GM23338 (cell line): ENCODE results near the gene ABCA13. TPM values are rescaled to one million over a fixed set of nuclear protein-coding genes. Genes with fewer than 3 reads are reported as not detected.

Experiments used
- ATAC-seq: fragments of 200-7000 bp; cut with Tn5 transposase; 3 replicates; pipeline ENCODE4 v1.9.1; 2020
- DNase-seq: peaks from one replicate; pipeline ENCODE4 v3.0.0-alpha.2; 2015; ENCODE audit warnings: low spot score
- H2AFZ ChIP-seq: fragments of 200-600 bp; sonication (generic); 2 replicates; pipeline ENCODE4 v1.8.0; 2016; ENCODE audit warnings: antibody characterized with exemption, mild to moderate bottlenecking, moderate library complexity
- H3F3A ChIP-seq: fragments of 200-600 bp; sonication (generic); replicated peaks from 2 replicates; pipeline ENCODE4 v1.8.0; 2017; ENCODE audit warnings: antibody characterized with exemption, mixed run types, low read depth
- H3K27ac ChIP-seq: fragments of 200-600 bp; sonication (generic); 2 replicates; pipeline ENCODE4 v1.6.1; 2016; ENCODE audit warnings: low read depth
- H3K27me3 ChIP-seq: fragments of 200-600 bp; sonication (generic); 2 replicates; pipeline ENCODE4 v1.8.0; 2016; ENCODE audit warnings: mild to moderate bottlenecking, mixed run types, moderate library complexity; ENCODE audit not compliant: insufficient read depth
- H3K36me3 ChIP-seq: fragments of 200-600 bp; sonication (generic); 2 replicates; pipeline ENCODE4 v1.8.0; 2016; ENCODE audit warnings: mild to moderate bottlenecking; ENCODE audit not compliant: insufficient read depth
- H3K4me1 ChIP-seq: fragments of 200-600 bp; sonication (generic); 2 replicates; pipeline ENCODE4 v1.8.0; 2016; ENCODE audit warnings: mild to moderate bottlenecking, moderate library complexity; ENCODE audit not compliant: insufficient read depth
- H3K4me2 ChIP-seq: fragments of 200-600 bp; sonication (generic); 2 replicates; pipeline ENCODE4 v1.7.1; 2017; ENCODE audit warnings: mixed run types
- H3K4me3 ChIP-seq: fragments of 200-600 bp; sonication (generic); 2 replicates; pipeline ENCODE4 v1.6.1; 2016; ENCODE audit warnings: mixed run types
- H3K79me2 ChIP-seq: fragments of 200-600 bp; sonication (generic); replicated peaks from 2 replicates; pipeline ENCODE4 v1.8.0; 2017; ENCODE audit warnings: mild to moderate bottlenecking; ENCODE audit not compliant: insufficient read depth
- H3K9me2 ChIP-seq: fragments of 200-600 bp; sonication (generic); 2 replicates; pipeline ENCODE4 v1.8.0; 2017; ENCODE audit not compliant: insufficient read depth
- H4K20me1 ChIP-seq: fragments of 200-600 bp; sonication (generic); replicated peaks from 2 replicates; pipeline ENCODE4 v1.8.0; 2017; ENCODE audit warnings: mild to moderate bottlenecking; ENCODE audit not compliant: insufficient read depth
- H3K27ac Mint-ChIP-seq: 2 replicates; pipeline ENCODE4 v1.8.0; 2020; ENCODE audit warnings: inconsistent platforms, mild to moderate bottlenecking, moderate library complexity, mixed read lengths
- H3K27me3 Mint-ChIP-seq: 3 replicates; pipeline ENCODE4 v1.8.0; 2022; ENCODE audit warnings: low read depth, mild to moderate bottlenecking, moderate library complexity, mixed read lengths, inconsistent platforms; ENCODE audit not compliant: insufficient read depth, poor library complexity
- H3K36me3 Mint-ChIP-seq: 3 replicates; pipeline ENCODE4 v1.8.0; 2021; ENCODE audit warnings: low read depth, mild to moderate bottlenecking, inconsistent platforms, moderate library complexity, mixed read lengths
- H3K4me1 Mint-ChIP-seq: 3 replicates; pipeline ENCODE4 v1.8.0; 2020; ENCODE audit warnings: mild to moderate bottlenecking, inconsistent platforms, mixed read lengths
- H3K4me3 Mint-ChIP-seq: 3 replicates; pipeline ENCODE4 v1.8.0; 2021; ENCODE audit warnings: moderate library complexity, mild to moderate bottlenecking, inconsistent platforms, mixed read lengths
- H3K9me3 Mint-ChIP-seq: 3 replicates; pipeline ENCODE4 v1.8.0; 2020; ENCODE audit warnings: moderate library complexity, mild to moderate bottlenecking, inconsistent platforms, mixed read lengths
- CREB1 ChIP-seq: fragments of 250-450 bp; sonication (Bioruptor Pico); IDR thresholded peaks from 2 replicates; pipeline ENCODE4 v1.5.0; 2020; ENCODE audit warnings: low read depth, mild to moderate bottlenecking, moderate library complexity
- EZH2 ChIP-seq: fragments of 200-600 bp; sonication (generic); IDR thresholded peaks from one replicate; pipeline ENCODE4 v1.8.0; 2017; ENCODE audit warnings: antibody characterized with exemption, mild to moderate bottlenecking, low read depth; ENCODE audit not compliant: unreplicated experiment
- EZH2phosphoT487 ChIP-seq: fragments of 200-600 bp; sonication (generic); IDR thresholded peaks from one replicate; pipeline ENCODE4 v1.8.1; 2018; ENCODE audit warnings: antibody characterized with exemption; ENCODE audit not compliant: unreplicated experiment
- JUNB ChIP-seq: IDR thresholded peaks from one replicate; pipeline ENCODE4 v1.6.1; 2016; ENCODE audit warnings: antibody characterized with exemption; ENCODE audit not compliant: unreplicated experiment
- NANOG ChIP-seq: IDR thresholded peaks from 2 replicates; pipeline ENCODE4 v1.6.1; 2016; ENCODE audit warnings: antibody characterized with exemption, borderline replicate concordance
- POLR2AphosphoS5 ChIP-seq: IDR thresholded peaks from 2 replicates; pipeline ENCODE4 v1.6.1; 2016; ENCODE audit warnings: antibody characterized with exemption, low read depth
- STAT1 ChIP-seq: IDR thresholded peaks from one replicate; pipeline ENCODE4 v1.6.1; 2016; ENCODE audit warnings: antibody characterized with exemption; ENCODE audit not compliant: unreplicated experiment
- ZNF114 ChIP-seq: fragments of 250-450 bp; sonication (Bioruptor Pico); IDR thresholded peaks from 2 replicates; pipeline ENCODE4 v1.5.0; 2020; ENCODE audit warnings: mild to moderate bottlenecking, moderate library complexity
- ZNF331 ChIP-seq: fragments of 250-450 bp; sonication (Bioruptor Pico); IDR thresholded peaks from 2 replicates; pipeline ENCODE4 v1.5.0; 2020; ENCODE audit warnings: low read depth, mild to moderate bottlenecking, moderate library complexity
- polyA plus RNA-seq: library from polyadenylated mRNA; unstranded; fragments of >200 nt; fragmentation: Nextera tagmentation; extraction: Ambion mirVana; gene quantifications from 2 replicates; pipeline ENCODE4 v1.2.1, GENCODE V29; 2016
- total RNA-seq: library from RNA; depleted of rRNA; stranded (reverse); fragments of >200 nt; shearing (Covaris generic); gene quantifications from 2 replicates; pipeline ENCODE4 v1.2.3, GENCODE V29; 2014
- TF ChIP-seq, protein P1 (sequence below): IDR thresholded peaks from 2 replicates; pipeline ENCODE4 v1.6.1; 2016; ENCODE audit warnings: antibody characterized with exemption
- TF ChIP-seq, protein P2 (sequence below): fragments of 250-450 bp; sonication (Bioruptor Pico); IDR thresholded peaks from 2 replicates; pipeline ENCODE4 v1.5.0; 2020; ENCODE audit warnings: mild to moderate bottlenecking, moderate library complexity
- TF ChIP-seq, protein P3 (sequence below), 2 experiments: fragments of 200-600 bp in 1 of 2; sonication (generic) in 1 of 2; conservative IDR thresholded peaks; 2 replicates each; pipeline versions ENCODE4 v1.5.1 to v1.6.1; 2016 to 2017; ENCODE audit warnings: antibody characterized with exemption in 2 of 2, low read depth in 2 of 2, mild to moderate bottlenecking in 2 of 2, moderate library complexity in 1 of 2
- TF ChIP-seq, protein P4 (sequence below): IDR thresholded peaks from one replicate; pipeline ENCODE4 v1.6.1; 2018; ENCODE audit warnings: antibody characterized with exemption; ENCODE audit not compliant: unreplicated experiment

The ABCA13 gene
- total and polyA plus RNA-seq, 2 experiments from 2014 or later = 0.21 TPM; not detected in 1

GRCh38 chr7:48237354-48237753 is 66.1 kb downstream of the ABCA13 start:
- no peaks in the 10 kb centered on the region for H3K79me2 ChIP-seq
- no peaks in the 10 kb centered on the region for H3K4me1 ChIP-seq
- Mint-ChIP-seq H3K4me1 (no peaks in the 10 kb centered on the region), H3K9me3 (peaks cover 22% of the 10 kb centered on the region), H3K4me3 (no peak overlapping the region), H3K27ac (no peak overlapping the region), H3K36me3 (peaks cover 15% of the 10 kb centered on the region), H3K27me3 (no peaks in the 10 kb centered on the region)
- H3K27me3 ChIP-seq = no peaks in the 10 kb centered on the region
- no peak overlapping the region for H3K27ac ChIP-seq
- peaks cover 5% of the 10 kb centered on the region; the same call in 1 of the 2 replicates for H3K9me2 ChIP-seq
- H2AFZ ChIP-seq = no peak overlapping the region
- no peak overlapping the region for H3K4me3 ChIP-seq
- no peaks in the 10 kb centered on the region for H4K20me1 ChIP-seq
- DNase-seq = no peak
- no peak overlapping the region for H3K4me2 ChIP-seq
- H3F3A ChIP-seq = no peaks in the 10 kb centered on the region
- no peak for ATAC-seq
- peaks cover 4% of the 10 kb centered on the region; the same call in 1 of the 2 replicates for H3K36me3 ChIP-seq
- TF ChIP-seq NANOG (no peak), JUNB (no peak), CREB1 (no peak), ZNF114 (CRISPR knock-in tag) (no peak), ZNF331 (CRISPR knock-in tag) (no peak), EZH2 (no peak), POLR2AphosphoS5 (no peak), EZH2phosphoT487 (no peak), STAT1 (no peak)
- TF ChIP-seq, protein P1, sequence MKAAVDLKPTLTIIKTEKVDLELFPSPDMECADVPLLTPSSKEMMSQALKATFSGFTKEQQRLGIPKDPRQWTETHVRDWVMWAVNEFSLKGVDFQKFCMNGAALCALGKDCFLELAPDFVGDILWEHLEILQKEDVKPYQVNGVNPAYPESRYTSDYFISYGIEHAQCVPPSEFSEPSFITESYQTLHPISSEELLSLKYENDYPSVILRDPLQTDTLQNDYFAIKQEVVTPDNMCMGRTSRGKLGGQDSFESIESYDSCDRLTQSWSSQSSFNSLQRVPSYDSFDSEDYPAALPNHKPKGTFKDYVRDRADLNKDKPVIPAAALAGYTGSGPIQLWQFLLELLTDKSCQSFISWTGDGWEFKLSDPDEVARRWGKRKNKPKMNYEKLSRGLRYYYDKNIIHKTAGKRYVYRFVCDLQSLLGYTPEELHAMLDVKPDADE = no peak
- TF ChIP-seq, protein P2, sequence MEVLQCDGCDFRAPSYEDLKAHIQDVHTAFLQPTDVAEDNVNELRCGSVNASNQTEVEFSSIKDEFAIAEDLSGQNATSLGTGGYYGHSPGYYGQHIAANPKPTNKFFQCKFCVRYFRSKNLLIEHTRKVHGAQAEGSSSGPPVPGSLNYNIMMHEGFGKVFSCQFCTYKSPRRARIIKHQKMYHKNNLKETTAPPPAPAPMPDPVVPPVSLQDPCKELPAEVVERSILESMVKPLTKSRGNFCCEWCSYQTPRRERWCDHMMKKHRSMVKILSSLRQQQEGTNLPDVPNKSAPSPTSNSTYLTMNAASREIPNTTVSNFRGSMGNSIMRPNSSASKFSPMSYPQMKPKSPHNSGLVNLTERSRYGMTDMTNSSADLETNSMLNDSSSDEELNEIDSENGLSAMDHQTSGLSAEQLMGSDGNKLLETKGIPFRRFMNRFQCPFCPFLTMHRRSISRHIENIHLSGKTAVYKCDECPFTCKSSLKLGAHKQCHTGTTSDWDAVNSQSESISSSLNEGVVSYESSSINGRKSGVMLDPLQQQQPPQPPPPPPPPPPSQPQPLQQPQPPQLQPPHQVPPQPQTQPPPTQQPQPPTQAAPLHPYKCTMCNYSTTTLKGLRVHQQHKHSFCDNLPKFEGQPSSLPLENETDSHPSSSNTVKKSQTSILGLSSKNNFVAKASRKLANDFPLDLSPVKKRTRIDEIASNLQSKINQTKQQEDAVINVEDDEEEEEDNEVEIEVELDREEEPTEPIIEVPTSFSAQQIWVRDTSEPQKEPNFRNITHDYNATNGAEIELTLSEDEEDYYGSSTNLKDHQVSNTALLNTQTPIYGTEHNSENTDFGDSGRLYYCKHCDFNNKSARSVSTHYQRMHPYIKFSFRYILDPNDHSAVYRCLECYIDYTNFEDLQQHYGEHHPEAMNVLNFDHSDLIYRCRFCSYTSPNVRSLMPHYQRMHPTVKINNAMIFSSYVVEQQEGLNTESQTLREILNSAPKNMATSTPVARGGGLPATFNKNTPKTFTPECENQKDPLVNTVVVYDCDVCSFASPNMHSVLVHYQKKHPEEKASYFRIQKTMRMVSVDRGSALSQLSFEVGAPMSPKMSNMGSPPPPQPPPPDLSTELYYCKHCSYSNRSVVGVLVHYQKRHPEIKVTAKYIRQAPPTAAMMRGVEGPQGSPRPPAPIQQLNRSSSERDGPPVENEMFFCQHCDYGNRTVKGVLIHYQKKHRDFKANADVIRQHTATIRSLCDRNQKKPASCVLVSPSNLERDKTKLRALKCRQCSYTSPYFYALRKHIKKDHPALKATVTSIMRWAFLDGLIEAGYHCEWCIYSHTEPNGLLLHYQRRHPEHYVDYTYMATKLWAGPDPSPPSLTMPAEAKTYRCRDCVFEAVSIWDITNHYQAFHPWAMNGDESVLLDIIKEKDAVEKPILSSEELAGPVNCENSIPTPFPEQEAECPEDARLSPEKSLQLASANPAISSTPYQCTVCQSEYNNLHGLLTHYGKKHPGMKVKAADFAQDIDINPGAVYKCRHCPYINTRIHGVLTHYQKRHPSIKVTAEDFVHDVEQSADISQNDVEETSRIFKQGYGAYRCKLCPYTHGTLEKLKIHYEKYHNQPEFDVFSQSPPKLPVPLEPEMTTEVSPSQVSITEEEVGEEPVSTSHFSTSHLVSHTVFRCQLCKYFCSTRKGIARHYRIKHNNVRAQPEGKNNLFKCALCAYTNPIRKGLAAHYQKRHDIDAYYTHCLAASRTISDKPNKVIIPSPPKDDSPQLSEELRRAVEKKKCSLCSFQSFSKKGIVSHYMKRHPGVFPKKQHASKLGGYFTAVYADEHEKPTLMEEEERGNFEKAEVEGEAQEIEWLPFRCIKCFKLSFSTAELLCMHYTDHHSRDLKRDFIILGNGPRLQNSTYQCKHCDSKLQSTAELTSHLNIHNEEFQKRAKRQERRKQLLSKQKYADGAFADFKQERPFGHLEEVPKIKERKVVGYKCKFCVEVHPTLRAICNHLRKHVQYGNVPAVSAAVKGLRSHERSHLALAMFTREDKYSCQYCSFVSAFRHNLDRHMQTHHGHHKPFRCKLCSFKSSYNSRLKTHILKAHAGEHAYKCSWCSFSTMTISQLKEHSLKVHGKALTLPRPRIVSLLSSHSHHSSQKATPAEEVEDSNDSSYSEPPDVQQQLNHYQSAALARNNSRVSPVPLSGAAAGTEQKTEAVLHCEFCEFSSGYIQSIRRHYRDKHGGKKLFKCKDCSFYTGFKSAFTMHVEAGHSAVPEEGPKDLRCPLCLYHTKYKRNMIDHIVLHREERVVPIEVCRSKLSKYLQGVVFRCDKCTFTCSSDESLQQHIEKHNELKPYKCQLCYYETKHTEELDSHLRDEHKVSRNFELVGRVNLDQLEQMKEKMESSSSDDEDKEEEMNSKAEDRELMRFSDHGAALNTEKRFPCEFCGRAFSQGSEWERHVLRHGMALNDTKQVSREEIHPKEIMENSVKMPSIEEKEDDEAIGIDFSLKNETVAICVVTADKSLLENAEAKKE (CRISPR knock-in tag) = no peak
- TF ChIP-seq, protein P3, sequence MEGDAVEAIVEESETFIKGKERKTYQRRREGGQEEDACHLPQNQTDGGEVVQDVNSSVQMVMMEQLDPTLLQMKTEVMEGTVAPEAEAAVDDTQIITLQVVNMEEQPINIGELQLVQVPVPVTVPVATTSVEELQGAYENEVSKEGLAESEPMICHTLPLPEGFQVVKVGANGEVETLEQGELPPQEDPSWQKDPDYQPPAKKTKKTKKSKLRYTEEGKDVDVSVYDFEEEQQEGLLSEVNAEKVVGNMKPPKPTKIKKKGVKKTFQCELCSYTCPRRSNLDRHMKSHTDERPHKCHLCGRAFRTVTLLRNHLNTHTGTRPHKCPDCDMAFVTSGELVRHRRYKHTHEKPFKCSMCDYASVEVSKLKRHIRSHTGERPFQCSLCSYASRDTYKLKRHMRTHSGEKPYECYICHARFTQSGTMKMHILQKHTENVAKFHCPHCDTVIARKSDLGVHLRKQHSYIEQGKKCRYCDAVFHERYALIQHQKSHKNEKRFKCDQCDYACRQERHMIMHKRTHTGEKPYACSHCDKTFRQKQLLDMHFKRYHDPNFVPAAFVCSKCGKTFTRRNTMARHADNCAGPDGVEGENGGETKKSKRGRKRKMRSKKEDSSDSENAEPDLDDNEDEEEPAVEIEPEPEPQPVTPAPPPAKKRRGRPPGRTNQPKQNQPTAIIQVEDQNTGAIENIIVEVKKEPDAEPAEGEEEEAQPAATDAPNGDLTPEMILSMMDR (conservative IDR thresholded peaks at IDR 0.05; ENCODE audit: low read depth in 2 of 2) = no peak
- TF ChIP-seq, protein P4, sequence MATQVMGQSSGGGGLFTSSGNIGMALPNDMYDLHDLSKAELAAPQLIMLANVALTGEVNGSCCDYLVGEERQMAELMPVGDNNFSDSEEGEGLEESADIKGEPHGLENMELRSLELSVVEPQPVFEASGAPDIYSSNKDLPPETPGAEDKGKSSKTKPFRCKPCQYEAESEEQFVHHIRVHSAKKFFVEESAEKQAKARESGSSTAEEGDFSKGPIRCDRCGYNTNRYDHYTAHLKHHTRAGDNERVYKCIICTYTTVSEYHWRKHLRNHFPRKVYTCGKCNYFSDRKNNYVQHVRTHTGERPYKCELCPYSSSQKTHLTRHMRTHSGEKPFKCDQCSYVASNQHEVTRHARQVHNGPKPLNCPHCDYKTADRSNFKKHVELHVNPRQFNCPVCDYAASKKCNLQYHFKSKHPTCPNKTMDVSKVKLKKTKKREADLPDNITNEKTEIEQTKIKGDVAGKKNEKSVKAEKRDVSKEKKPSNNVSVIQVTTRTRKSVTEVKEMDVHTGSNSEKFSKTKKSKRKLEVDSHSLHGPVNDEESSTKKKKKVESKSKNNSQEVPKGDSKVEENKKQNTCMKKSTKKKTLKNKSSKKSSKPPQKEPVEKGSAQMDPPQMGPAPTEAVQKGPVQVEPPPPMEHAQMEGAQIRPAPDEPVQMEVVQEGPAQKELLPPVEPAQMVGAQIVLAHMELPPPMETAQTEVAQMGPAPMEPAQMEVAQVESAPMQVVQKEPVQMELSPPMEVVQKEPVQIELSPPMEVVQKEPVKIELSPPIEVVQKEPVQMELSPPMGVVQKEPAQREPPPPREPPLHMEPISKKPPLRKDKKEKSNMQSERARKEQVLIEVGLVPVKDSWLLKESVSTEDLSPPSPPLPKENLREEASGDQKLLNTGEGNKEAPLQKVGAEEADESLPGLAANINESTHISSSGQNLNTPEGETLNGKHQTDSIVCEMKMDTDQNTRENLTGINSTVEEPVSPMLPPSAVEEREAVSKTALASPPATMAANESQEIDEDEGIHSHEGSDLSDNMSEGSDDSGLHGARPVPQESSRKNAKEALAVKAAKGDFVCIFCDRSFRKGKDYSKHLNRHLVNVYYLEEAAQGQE = no peak
